GM21723 (cell line): ENCODE results near the gene CDC42BPA.
A peak's percentile ranks its signal among the peaks of the same experiment; 100 is the strongest.
"Not testable (repeated sequence)": the region's sequence is repeated elsewhere in the genome, so short reads cannot be mapped to it uniquely, and the experiment has no call there.

ENCODE experiments used
- ATAC-seq: cut with Tn5 transposase; IDR thresholded peaks from one replicate; pipeline ENCODE4 v1.9.1; 2021; ENCODE audit warnings: mild to moderate bottlenecking, moderate library complexity; ENCODE audit not compliant: unreplicated experiment

Gene CDC42BPA

GRCh38 chr1:227004796-227005195 lies 313.5 kb downstream of the CDC42BPA start:
- no peak for ATAC-seq

- no peak for ATAC-seq
Measured at GRCh38 chr1:227003165-227003564, 315.1 kb downstream of the CDC42BPA start.

GRCh38 chr1:227002531-227003049 lies 315.7 kb downstream of the CDC42BPA start:
- no peak for ATAC-seq

GRCh38 chr1:226999579-226999978 lies 318.7 kb downstream of the CDC42BPA start:
- ATAC-seq: not testable (repeated sequence)

DNA sequence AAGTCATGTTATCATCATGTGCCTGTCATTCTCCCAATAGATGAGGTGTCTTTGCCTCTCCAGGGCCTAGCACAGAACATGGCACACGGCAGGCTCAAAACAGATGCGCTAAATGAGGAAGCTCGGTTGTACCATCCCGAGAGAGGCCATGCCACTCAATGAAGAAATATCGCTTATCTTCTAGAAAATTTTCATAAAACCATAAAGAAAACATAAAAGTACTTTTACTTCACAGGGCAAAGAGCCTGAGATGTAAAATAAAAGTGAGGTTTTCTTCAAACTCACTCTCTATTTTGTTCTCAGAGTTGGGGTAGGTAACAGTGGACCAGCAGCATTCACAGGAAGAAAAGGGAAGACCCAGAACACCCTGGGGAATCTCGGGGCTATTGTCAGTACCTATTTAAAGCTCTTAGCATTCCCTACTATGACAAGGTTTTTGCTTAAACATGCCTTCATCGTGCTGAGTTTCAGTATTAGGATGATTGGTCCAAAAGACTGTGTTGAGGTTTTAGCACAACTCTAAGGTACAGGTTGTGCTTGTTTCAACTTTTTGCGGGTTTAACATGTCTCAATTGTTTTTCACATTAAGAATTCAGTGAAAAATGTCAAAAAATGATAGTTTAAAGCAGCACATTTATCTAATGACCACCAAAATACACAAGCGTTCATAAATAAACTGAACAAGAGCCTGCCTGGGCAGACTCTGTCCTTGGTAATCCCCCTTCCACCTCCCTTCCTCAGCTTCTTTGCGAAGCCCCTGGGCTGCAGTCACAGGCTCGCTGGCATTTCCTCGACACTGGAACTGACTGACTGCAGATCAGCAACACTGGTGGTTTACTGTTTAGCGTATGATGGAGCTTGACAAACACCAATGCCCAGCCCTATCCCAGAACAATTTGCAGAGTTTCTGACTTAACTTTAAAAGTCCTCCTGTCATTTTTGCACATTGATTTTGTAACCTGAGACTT lies 322.6 kb downstream of the CDC42BPA start:
- ATAC-seq: peak; percentile 99

- no peak for ATAC-seq
Measured at GRCh38 chr1:226994586-226995364, 323.5 kb downstream of the CDC42BPA start.

- no peak for ATAC-seq
Measured at GRCh38 chr1:226993814-226994585, 324.3 kb downstream of the CDC42BPA start.

GRCh38 chr1:226991920-226992319 lies 326.4 kb downstream of the CDC42BPA start:
- no peak for ATAC-seq

GRCh38 chr1:226990133-226990716 lies 328.1 kb downstream of the CDC42BPA start:
- peak; percentile 70 for ATAC-seq

GRCh38 chr1:226989085-226989920 lies 329.0 kb downstream of the CDC42BPA start:
- no peak for ATAC-seq

GRCh38 chr1:226988334-226988666 lies 330.0 kb downstream of the CDC42BPA start:
- ATAC-seq: no peak

GRCh38 chr1:226987623-226988333 lies 330.5 kb downstream of the CDC42BPA start:
- ATAC-seq: no peak

- no peak for ATAC-seq
Measured at GRCh38 chr1:226987179-226987536, 331.1 kb downstream of the CDC42BPA start.

DNA sequence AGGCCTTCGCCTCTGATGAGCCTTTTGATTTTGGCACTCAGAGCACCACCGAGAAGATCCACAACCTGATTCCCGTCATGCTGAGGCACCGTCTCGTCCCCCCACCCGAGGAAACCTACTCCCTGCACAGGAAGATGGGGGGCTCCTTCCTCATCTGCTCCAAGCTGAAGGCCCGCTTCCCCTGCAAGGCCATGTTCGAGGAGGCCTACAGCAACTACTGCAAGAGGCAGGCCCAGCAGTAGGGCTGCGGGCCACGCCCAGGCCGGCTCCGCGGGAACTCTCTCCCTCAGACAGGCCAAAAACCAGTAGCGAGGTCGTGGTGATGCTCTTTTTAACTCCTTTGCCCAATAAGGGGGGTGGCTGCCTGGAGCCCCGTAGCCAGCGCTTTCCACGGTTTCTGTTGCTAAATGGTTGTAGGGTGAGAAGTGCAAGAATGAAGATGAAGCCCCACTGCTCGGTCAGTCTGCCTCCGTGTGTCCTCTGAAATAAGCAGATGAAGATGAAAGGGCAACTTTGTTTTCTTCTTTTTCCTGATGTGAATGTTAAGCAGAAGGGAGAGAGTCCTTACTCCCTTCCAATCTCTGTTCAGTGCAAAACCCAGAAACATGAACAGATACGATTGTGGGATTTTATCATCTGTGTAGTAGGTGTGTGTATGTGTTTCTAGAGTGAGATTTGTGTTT lies 331.7 kb downstream of the CDC42BPA start:
- no peak for ATAC-seq

DNA sequence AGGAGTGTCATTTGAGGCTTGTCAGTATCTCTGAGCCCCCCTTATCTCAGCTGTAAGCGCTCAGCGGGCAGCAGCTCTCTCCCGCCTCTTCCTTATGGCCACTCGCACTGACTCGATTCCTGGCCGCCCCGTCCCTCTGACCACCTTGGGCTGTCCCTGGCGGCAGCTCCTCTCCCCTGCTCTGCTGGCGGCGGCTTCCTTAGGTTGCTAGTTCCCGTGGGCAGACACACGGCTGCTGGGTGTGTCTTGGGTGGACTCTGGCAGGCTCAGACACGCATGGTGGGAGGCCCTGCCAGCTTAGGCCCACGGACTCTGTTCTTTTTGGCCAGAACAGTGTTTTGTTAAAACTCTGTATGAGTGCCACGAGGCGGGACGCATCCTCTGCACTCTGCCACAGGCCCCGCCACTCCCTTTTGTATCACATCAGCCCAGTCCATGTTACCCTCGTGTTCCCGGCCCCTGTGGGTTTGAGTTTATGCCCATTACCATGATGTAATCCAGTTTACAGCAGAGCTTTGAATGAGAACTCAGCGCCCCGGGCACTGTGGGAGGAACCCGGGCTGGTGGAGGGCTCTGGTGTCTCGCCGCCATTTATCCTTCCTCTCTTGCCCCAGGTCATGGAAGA lies 332.3 kb downstream of the CDC42BPA start:
- ATAC-seq: no peak

- ATAC-seq: no peak
Measured at GRCh38 chr1:226985239-226985838, 333.0 kb downstream of the CDC42BPA start.

DNA sequence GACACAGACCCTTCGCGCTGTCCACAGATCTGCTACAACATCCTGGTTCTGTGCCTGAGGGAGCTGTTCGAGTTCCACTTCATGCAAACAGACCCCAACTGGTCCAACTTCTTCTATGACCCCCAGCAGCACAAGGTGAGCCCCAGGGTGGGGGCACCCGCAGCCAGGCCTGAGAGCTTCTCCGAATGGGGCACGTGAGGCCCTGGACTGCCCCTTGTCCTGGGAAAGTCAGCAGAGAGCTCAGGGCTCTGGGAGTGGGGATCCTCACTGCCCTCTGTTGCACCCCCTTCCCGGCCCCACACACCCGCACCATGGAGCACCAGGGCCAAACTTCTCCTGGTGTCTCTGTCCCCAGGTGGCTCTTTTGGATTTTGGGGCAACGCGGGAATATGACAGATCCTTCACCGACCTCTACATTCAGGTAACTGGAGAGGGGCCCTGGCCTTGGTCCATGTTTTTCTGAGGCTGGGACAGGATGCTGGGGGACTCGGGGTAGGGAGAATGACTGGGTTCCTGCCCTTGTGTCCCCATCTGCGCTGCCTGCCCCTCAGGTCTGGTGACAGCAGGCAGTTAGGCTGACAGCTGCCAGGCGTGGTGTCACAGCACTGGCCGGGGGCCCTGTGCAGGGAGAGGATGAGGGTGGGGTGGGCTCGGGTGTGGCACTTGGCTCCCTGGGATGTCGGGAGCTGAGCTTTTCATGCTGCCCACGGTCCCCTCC lies 333.6 kb downstream of the CDC42BPA start:
- no peak for ATAC-seq
